ENCODE data around the gene ATP6V1D.
"Not testable (repeated sequence)": the region's sequence is repeated elsewhere in the genome, so short reads cannot be mapped to it uniquely, and the experiment has no call there.

DNA sequence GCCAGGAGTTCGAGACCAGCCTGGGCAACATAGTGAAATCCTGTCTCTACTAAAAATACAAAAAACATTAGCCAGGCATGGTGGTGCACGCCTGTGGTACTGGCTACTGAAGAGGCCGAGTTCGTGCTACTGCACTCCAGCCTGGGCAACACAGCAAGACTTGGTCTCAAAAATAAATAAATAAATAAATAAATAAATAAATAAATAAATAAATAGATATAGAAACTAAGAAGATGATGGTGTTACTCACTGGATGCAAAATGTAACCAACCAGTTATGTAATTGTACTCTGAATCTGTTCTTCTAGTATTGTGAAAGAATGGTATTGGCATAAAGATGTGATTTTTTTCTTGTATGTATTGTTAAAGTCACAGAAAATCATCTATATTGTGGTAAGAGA lies 29.9 kb downstream of the ATP6V1D start:
- TF ChIP-seq, protein P1, sequence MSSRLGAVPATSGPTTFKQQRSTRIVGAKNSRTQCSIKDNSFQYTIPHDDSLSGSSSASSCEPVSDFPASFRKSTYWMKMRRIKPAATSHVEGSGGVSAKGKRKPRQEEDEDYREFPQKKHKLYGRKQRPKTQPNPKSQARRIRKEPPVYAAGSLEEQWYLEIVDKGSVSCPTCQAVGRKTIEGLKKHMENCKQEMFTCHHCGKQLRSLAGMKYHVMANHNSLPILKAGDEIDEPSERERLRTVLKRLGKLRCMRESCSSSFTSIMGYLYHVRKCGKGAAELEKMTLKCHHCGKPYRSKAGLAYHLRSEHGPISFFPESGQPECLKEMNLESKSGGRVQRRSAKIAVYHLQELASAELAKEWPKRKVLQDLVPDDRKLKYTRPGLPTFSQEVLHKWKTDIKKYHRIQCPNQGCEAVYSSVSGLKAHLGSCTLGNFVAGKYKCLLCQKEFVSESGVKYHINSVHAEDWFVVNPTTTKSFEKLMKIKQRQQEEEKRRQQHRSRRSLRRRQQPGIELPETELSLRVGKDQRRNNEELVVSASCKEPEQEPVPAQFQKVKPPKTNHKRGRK (tag; IDR thresholded peaks at IDR 0.05), result not testable (repeated sequence)
- not testable (repeated sequence) for TF ChIP-seq YY1 (IDR thresholded peaks at IDR 0.05; ENCODE audit: borderline replicate concordance in 1 of 3, control insufficient read depth in 1 of 3, extremely low read depth in 1 of 3, insufficient read depth in 3 of 3, insufficient read length in 1 of 3, insufficient replicate concordance in 2 of 3, low read depth in 1 of 3, low read length in 2 of 3); CHD2 (IDR thresholded peaks at IDR 0.05; ENCODE audit: low read depth, low read length); CBFB (CRISPR knock-in tag; IDR thresholded peaks at IDR 0.05); SMARCB1 (IDR thresholded peaks at IDR 0.05; ENCODE audit: insufficient read length, low read depth)

All from K562 (cell line).